OCI-LY1 (cell line): ENCODE data around the gene ARHGEF12.

Experiments
- EZH2 ChIP-seq: fragments of 200-600 bp; sonication (generic), shearing (Covaris generic); IDR thresholded peaks from 2 replicates; pipeline ENCODE4 v1.8.0; 2017; ENCODE audit warnings: borderline replicate concordance, mixed run types, mild to moderate bottlenecking, antibody characterized with exemption, low read length, moderate library complexity, mixed read lengths
- TF ChIP-seq, protein P1 (sequence below): fragments of 200-600 bp; sonication (generic), shearing (Covaris generic); IDR thresholded peaks from 2 replicates; pipeline ENCODE4 v1.5.1; 2017; ENCODE audit warnings: mild to moderate bottlenecking, antibody characterized with exemption, low read length, moderate library complexity, mixed read lengths

DNA sequence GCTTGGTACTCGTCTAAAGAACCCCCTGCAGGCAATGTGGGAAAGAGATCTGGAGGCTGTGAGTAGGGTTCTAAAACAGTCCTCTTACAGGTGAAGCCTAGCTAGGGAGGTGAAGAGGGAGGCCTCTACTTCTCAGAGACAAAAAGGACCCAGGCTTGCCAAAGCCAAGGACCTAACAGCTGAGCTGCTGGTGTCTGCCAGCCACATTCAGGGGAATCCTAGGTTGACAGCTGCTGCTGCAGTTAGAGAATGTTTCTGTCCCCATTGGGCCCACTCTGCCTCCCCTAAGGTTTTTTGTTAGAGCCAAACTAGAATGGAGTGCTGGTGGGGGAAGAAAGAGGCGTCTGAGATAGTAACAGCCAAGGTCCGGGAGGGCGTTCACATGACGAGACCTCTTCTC, 37.8 kb upstream of the ARHGEF12 start:
- TF ChIP-seq, protein P1, sequence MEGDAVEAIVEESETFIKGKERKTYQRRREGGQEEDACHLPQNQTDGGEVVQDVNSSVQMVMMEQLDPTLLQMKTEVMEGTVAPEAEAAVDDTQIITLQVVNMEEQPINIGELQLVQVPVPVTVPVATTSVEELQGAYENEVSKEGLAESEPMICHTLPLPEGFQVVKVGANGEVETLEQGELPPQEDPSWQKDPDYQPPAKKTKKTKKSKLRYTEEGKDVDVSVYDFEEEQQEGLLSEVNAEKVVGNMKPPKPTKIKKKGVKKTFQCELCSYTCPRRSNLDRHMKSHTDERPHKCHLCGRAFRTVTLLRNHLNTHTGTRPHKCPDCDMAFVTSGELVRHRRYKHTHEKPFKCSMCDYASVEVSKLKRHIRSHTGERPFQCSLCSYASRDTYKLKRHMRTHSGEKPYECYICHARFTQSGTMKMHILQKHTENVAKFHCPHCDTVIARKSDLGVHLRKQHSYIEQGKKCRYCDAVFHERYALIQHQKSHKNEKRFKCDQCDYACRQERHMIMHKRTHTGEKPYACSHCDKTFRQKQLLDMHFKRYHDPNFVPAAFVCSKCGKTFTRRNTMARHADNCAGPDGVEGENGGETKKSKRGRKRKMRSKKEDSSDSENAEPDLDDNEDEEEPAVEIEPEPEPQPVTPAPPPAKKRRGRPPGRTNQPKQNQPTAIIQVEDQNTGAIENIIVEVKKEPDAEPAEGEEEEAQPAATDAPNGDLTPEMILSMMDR = no peak
- no peak for TF ChIP-seq EZH2
